GM18505 (cell line): ENCODE data around the gene TRIML1.
"Not testable (repeated sequence)": the region's sequence is repeated elsewhere in the genome, so short reads cannot be mapped to it uniquely, and the experiment has no call there.

ENCODE experiments used
- ATAC-seq: cut with Tn5 transposase; IDR thresholded peaks from one replicate; pipeline ENCODE4 v1.9.1; 2021; ENCODE audit not compliant: unreplicated experiment
- POLR2A ChIP-seq: IDR thresholded peaks from 4 replicates; pipeline ENCODE4 v1.6.1; 2011; ENCODE audit warnings: borderline replicate concordance; ENCODE audit not compliant: insufficient read depth, insufficient read length; ENCODE audit errors: extremely low read depth

TRIML1 gene

DNA sequence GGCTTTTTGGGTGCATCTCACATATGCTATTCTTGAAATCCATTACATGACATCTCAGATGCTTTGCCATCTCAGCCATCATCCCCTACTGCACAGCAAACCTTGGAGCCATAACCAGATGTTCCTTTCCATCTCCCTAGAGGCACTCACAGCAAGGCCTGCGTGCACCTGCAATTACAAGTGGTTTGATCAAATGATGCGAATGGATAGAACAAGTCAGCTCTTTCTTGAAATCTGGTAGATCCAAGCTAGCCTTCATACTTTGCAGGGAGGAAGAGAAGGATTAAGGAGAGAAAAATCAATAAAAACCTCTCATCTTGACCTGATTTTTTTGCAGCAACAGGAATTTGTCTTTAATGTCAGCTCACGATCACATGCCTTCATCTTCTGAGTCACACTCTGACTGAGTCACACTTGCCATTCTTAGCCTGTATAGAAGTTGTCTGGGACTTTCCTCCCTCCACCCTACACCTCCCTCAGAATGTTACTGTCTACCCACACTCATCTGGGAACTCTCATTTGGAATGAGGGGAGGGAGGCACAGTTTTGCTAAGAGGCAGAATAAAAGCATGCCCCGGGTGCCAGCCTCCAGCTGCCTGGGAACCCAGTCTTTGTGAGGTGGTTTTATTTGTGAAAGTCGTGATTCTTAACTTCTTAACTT is 11.9 kb upstream of the TRIML1 start:
- no peak for ATAC-seq
- TF ChIP-seq POLR2A, result no peak

DNA sequence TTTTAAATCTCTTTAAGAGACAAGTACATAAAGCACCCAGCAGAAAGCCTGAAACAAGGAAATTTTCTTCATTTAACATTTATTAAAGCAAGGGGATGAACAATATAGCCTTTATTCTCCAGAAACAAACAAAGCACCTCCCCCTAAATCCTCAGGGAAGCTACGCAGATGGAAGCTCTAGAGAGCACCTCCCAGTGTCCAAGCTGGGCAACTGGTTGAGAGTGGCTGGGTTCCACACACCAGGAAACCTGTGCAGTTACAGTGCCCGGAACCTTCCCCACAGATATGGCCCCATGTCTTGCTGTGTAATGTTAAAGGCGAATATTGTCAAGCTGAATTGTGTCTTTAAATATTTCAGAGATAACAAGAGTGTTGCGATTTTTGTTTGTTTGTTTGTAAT is 8.9 kb upstream of the TRIML1 start:
- TF ChIP-seq POLR2A, result no peak
- no peak for ATAC-seq

DNA sequence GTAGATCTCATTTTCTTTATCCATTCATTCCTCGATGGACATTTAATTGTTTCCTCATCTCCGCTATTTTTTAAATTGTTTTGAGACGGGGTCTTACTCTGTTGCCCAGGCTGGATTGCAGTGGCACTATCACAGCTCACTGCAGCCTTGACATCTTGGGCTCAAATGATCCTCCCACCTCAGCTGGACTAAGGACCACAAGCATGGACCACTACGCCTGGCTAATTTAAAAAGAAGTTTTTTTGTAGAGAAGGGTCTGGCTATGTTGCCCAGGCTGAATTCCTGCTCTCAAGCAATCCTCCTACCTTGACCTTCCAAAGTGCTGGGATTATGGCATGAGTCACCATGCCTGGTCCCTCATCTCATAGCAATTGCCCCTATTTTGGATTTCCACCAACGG is 7.0 kb upstream of the TRIML1 start:
- ATAC-seq, result no peak
- no peak for TF ChIP-seq POLR2A

DNA sequence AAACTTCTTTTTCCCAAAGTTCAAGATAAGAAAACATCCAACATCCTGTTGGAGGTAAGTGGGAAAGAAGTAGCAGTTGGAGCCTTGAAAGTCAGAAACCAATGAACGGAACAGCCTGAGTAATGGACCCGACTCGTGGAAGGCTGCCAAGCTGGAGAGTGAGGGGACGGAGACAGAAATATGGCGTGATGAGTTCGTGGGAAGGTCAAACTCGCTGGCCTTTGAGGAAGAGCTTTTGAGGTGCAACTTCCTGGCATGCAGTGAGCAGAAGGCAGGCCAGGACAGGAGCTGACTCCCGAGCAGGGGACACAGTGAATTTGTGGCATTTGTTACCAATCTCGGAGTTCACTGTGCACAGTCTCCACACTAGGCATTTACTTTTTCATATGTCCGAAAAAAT is 1.0 kb upstream of the TRIML1 start:
- no peak for ATAC-seq
- no peak for TF ChIP-seq POLR2A

DNA sequence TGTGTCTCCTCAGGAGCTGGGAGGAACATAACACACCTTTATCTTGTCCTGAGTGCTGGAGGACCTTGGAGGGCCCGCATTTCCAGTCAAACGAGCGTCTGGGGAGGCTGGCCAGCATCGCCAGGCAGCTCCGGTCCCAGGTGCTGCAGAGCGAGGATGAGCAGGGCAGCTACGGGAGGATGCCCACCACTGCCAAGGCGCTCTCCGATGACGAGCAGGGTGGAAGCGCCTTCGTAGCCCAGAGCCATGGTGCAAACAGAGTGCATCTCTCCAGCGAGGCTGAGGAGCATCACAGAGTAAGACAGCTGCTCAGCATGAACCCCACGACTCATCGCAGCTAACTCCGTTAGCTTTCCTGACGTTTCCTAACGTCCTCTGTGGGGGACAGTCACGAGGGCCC is 430 bp downstream of the TRIML1 start:
- no peak for TF ChIP-seq POLR2A
- no peak for ATAC-seq

DNA sequence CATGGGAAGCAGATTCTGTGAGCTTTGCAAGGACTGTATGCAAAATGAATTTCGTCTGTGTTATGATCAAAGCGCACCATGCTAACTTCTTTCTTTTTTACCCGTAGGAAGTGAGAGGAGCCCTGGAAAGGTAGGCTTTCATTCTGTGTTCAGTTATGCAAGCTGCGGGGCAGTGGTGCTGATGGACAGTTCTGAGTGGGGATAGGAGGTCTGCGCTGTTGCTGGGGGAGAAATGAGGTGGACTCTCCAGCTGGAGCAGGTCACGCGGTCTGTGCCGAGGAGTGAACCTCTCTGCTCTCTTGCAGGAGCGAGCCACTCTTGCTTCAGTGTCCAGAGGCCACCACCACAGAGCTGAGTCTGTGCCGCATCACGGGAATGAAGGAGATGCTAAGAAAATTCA is 4.5 kb downstream of the TRIML1 start:
- no peak for ATAC-seq
- no peak for TF ChIP-seq POLR2A

DNA sequence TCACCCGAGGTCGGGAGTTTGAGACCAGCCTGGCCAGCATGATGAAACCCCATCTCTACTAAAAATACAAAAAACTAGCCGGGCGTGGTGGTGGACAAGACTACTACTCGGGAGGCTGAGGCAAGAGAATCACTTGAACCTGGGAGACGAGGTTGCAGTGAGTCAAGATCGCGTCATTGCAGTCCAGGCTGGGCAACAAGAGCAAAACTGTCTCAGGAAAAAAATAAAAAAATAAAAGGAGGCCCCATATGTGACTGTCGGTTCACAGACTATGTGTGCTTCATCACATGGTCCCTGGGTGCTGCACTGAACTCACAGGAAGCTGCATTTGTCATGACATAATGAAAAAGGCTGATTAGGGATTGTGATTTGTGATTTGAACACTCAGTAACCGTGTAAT is 6.4 kb downstream of the TRIML1 start:
- no peak for ATAC-seq
- no peak for TF ChIP-seq POLR2A

DNA sequence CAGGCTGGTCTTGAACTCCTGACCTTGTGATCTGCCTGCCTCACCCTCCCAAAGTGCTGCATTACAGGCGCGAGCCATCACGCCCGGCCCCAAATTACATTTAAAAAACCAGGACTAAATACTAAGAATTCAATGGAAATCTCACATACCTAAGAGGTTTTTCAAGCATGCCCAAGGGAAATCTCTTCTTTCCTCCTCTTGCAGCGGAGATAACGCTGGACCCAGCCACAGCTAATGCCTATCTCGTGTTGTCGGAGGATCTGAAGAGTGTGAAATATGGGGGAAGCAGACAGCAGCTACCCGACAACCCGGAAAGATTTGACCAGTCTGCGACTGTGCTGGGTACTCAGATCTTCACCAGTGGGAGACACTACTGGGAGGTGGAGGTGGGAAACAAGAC is 7.4 kb downstream of the TRIML1 start:
- no peak for ATAC-seq
- no peak for TF ChIP-seq POLR2A

DNA sequence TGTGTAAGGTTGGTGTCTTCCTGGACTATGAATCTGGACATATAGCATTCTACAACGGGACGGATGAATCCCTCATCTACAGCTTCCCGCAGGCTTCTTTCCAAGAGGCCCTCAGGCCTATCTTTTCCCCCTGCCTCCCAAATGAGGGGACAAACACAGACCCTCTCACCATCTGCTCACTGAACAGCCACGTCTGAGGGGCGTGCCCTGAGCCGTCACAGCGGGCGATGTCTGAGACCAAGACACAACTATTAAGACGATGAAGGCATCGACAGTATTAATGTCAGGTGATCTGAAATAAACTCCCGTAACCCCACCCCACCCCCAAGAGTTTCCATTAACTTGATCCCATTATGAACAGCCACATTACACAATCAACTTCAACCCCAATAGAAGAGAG is 7.9 kb downstream of the TRIML1 start:
- TF ChIP-seq POLR2A, result no peak
- no peak for ATAC-seq

DNA sequence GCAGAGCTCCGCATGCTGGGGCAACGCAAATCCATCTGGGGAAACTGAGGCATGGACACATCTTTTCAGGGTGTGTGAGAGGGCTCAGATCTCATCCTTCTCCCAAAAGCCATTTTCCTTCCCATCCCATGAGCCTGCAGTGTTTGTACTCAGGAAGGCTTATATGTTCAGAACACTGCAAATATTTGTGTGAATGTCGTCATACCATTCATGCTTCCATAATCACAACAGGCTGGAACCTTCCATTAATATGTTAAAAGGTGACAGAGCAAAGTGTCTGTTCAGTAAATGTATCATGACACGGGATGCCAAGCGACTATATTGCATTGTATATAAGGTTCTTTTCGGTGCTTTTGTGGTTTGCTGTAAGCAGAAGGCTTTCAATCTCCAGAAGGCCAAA is 8.5 kb downstream of the TRIML1 start:
- no peak for ATAC-seq

DNA sequence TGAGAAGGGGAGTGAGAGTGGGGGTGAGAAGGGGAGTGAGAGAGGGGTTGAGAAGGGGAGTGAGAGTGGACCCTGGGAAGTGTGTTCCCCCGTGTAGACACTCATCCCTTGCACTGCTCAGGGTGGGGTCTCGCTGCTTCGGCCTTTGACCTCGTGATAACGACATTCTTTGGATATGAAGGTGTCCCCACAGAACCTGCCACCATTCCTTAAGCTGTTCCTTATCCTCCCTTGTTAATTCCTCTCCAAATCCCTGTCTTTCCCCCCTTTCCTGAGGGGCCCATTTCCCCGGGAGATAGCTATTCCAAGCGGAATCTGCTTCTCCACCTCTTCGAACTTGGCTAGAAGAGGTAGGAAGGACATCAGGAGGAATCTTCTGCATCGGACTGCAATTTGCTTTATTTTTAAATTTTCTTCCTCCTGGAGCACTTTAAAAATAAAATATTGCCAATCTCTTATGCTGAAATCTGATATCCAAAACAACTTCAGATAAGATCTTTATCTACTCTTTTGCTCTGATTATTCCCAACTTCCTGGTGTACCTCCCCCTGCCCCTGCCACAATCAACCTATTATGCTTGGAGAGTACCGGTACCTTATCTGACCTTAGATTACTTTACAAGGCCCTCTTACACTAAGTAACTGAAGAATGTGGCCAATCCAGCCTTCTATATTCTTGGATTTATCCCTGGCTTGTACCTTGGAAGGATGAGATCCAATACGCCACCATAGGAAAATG is 15.6 kb downstream of the TRIML1 start:
- no peak for TF ChIP-seq POLR2A
- no peak for ATAC-seq

More for the DNA sequence above, 8.5 kb downstream of the TRIML1 start:
- TF ChIP-seq POLR2A, result no peak

DNA sequence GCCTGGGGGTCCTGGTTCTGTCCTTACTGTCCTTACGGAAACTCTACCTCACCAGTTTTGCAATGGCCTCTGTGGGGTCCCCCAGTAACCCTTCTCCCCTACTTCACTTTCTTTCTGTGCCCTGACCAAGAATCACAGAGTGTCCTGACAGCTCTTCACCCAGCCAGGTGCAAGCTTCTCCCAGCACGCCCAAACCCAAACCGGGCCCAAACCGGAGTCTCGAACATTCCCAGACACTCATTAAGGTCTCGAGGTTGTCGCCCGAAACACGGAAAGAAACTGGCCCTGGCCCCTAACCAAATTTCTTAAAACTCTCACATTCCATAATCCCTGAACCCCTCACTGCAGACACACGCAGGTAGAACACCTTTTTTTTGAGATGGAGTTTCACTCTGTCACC is 19.1 kb downstream of the TRIML1 start:
- no peak for TF ChIP-seq POLR2A
- no peak for ATAC-seq

DNA sequence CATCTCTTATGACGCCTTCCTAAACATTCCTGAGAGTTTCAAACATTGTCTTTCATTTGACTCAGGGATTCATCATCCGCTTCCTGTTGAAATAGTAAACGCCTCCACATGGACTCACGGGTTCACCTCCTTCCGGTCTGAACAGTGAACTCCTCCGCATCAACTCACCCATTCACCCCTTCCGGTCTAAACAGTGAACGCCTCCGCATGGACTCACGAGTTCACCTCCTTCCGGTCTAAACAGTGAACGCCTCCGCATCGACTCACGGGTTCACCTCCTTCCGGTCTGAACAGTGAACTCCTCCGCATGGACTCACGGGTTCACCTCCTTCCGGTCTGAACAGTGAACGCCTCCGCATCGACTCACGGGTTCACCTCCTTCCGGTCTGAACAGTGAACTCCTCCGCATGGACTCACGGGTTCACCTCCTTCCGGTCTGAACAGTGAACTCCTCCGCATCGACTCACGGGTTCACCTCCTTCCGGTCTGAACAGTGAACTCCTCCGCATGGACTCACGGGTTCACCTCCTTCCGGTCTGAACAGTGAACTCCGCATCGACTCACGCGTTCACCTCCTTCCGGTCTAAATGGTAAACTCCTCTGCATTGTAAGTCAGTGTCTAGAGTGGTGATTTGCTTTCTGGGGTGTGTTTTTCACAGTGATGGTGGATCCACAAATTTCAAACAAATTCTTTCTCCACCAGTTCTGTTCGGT is 20.4 kb downstream of the TRIML1 start:
- not testable (repeated sequence) for ATAC-seq

DNA sequence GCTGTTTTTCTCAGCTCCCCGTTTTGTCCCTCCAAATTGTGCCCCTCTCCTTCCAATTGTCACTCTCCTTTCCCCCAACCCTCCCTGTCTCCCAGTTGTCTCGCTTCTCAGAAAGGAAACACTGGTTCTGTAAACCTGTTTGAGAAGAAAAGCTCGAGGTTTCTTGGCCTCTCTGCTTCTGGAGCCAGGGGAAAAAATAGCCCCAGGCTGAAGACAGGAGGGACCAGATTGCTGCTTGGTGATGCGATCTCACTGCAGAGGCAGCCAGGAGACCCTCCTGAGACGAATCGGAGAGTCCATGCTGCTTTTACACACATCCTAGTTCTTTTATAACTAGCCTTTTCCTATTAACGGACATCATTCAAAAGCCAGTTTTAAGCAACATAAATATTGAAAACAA is 21.2 kb downstream of the TRIML1 start:
- no peak for ATAC-seq
- TF ChIP-seq POLR2A, result no peak
